HG03460 (cell line): Measurements from ENCODE around the gene TTC7B.

ENCODE experiments used
- ATAC-seq: cut with Tn5 transposase; IDR thresholded peaks from one replicate; pipeline ENCODE4 v1.9.1; 2021; ENCODE audit not compliant: unreplicated experiment

TTC7B gene

GRCh38 chr14:90651976-90652560 lies 164.2 kb downstream of the TTC7B start:
- ATAC-seq = no peak

- ATAC-seq = no peak
Observed at GRCh38 chr14:90651271-90651804, 164.9 kb downstream of the TTC7B start.

GRCh38 chr14:90649557-90650135 lies 166.6 kb downstream of the TTC7B start:
- no peak for ATAC-seq

- ATAC-seq = no peak
Observed at GRCh38 chr14:90649083-90649482, 167.1 kb downstream of the TTC7B start.

- ATAC-seq = no peak
Observed at GRCh38 chr14:90648421-90648820, 167.8 kb downstream of the TTC7B start.

- ATAC-seq = no peak
Observed at GRCh38 chr14:90647473-90648005, 168.7 kb downstream of the TTC7B start.

GRCh38 chr14:90645842-90646443 lies 170.3 kb downstream of the TTC7B start:
- no peak for ATAC-seq

- no peak for ATAC-seq
Observed at GRCh38 chr14:90644882-90645281, 171.3 kb downstream of the TTC7B start.

GRCh38 chr14:90643982-90644670 lies 172.1 kb downstream of the TTC7B start:
- no peak for ATAC-seq

GRCh38 chr14:90642244-90642717 lies 173.9 kb downstream of the TTC7B start:
- no peak for ATAC-seq

GRCh38 chr14:90641615-90642243 lies 174.5 kb downstream of the TTC7B start:
- ATAC-seq = no peak

- no peak for ATAC-seq
Observed at GRCh38 chr14:90641168-90641567, 175.1 kb downstream of the TTC7B start.

GRCh38 chr14:90639641-90640040 lies 176.6 kb downstream of the TTC7B start:
- no peak for ATAC-seq

GRCh38 chr14:90632871-90633270 lies 183.4 kb downstream of the TTC7B start:
- no peak for ATAC-seq

GRCh38 chr14:90632451-90632850 lies 183.8 kb downstream of the TTC7B start:
- no peak for ATAC-seq

GRCh38 chr14:90630171-90630806 lies 185.9 kb downstream of the TTC7B start:
- no peak for ATAC-seq

GRCh38 chr14:90629471-90629870 lies 186.8 kb downstream of the TTC7B start:
- ATAC-seq = no peak

GRCh38 chr14:90628825-90629224 lies 187.4 kb downstream of the TTC7B start:
- no peak for ATAC-seq

- no peak for ATAC-seq
Observed at GRCh38 chr14:90627478-90627877, 188.8 kb downstream of the TTC7B start.

GRCh38 chr14:90626550-90626949 lies 189.7 kb downstream of the TTC7B start:
- ATAC-seq = no peak
